HCT116 (cell line): ENCODE results near the gene RPP25.
A peak's percentile ranks its signal among the peaks of the same experiment; 100 is the strongest.

Source experiments
- ATF3 ChIP-seq: IDR thresholded peaks from 2 replicates; pipeline ENCODE4 v1.6.1; 2012
- CTCF ChIP-seq, 3 experiments: fragments of 200-600 bp in 1 of 3; sonication (generic) in 1 of 3; IDR thresholded peaks in 2 of 3; conservative IDR thresholded peaks in 1 of 3; 2 replicates each; pipeline ENCODE4 v1.5.1; 2012 to 2017; ENCODE audit warnings: low read depth in 2 of 3, low read length in 2 of 3, antibody characterized with exemption in 1 of 3, borderline replicate concordance in 1 of 3, control low read depth in 1 of 3, mild to moderate bottlenecking in 1 of 3, mixed read lengths in 1 of 3, mixed run types in 1 of 3, moderate library complexity in 1 of 3; ENCODE audit not compliant: insufficient read depth in 1 of 3
- EZH2 ChIP-seq: fragments of 200-600 bp; sonication (generic); IDR thresholded peaks from 2 replicates; pipeline ENCODE4 v1.6.1; 2017; ENCODE audit warnings: antibody characterized with exemption, mixed run types
- EZH2phosphoT487 ChIP-seq: fragments of 200-600 bp; IDR thresholded peaks from 2 replicates; pipeline ENCODE4 v1.6.1; 2018; ENCODE audit warnings: antibody characterized with exemption, borderline replicate concordance
- MAX ChIP-seq: IDR thresholded peaks from 2 replicates; pipeline ENCODE4 v1.6.1; 2012
- POLR2A ChIP-seq: IDR thresholded peaks from 2 replicates; pipeline ENCODE4 v1.7.0; 2011; ENCODE audit warnings: borderline replicate concordance; ENCODE audit not compliant: insufficient read depth, insufficient read length; ENCODE audit errors: extremely low read depth
- POLR2AphosphoS5 ChIP-seq: IDR thresholded peaks from 2 replicates; pipeline ENCODE4 v1.6.1; 2011; ENCODE audit warnings: mild to moderate bottlenecking, low read depth, low read length, moderate library complexity
- RAD21 ChIP-seq: IDR thresholded peaks from 2 replicates; pipeline ENCODE4 v1.6.1; 2012; ENCODE audit warnings: low read depth, mild to moderate bottlenecking
- REST ChIP-seq: IDR thresholded peaks from 2 replicates; pipeline ENCODE4 v1.6.1; 2012; ENCODE audit warnings: low read depth
- SIN3A ChIP-seq: IDR thresholded peaks from 2 replicates; pipeline ENCODE4 v1.6.1; 2012; ENCODE audit warnings: low read depth
- SP1 ChIP-seq: IDR thresholded peaks from 2 replicates; pipeline ENCODE4 v1.6.1; 2012; ENCODE audit warnings: low read depth
- TCF7L2 ChIP-seq: IDR thresholded peaks from 2 replicates; pipeline ENCODE4 v1.7.0; 2011; ENCODE audit warnings: borderline replicate concordance, inconsistent platforms; ENCODE audit not compliant: insufficient read depth, insufficient read length; ENCODE audit errors: extremely low read depth
- ZBTB33 ChIP-seq: IDR thresholded peaks from 2 replicates; pipeline ENCODE4 v1.6.1; 2011; ENCODE audit warnings: mild to moderate bottlenecking, low read length, moderate library complexity; ENCODE audit not compliant: insufficient replicate concordance; ENCODE audit errors: extremely low read depth
- ZFX ChIP-seq: fragments of 450-650 bp; IDR thresholded peaks from 2 replicates; pipeline ENCODE4 v1.6.1; 2017

GRCh38 chr15:74983725-74984231 lies 27.2 kb upstream of the RPP25 start:
- TF ChIP-seq POLR2A = no peak
- TF ChIP-seq CTCF (IDR thresholded peaks at IDR 0.05 in 2 of 3, conservative IDR thresholded peaks at IDR 0.05 in 1 of 3; ENCODE audit: borderline replicate concordance in 1 of 3, insufficient read depth in 1 of 3, low read depth in 2 of 3, low read length in 2 of 3) = no peak
- TF ChIP-seq TCF7L2 = no peak
- no peak for TF ChIP-seq EZH2
- TF ChIP-seq POLR2AphosphoS5 = no peak
- TF ChIP-seq EZH2phosphoT487 = no peak
- no peak for TF ChIP-seq REST
- TF ChIP-seq ATF3 = no peak
- peak; percentile 34; the same call in 1 of the 2 replicates for TF ChIP-seq SP1
- no peak for TF ChIP-seq ZBTB33
- TF ChIP-seq ZFX = no peak
- no peak for TF ChIP-seq SIN3A
- no peak for TF ChIP-seq MAX
- no peak for TF ChIP-seq RAD21
